Endothelial cell of umbilical vein (primary cell): ENCODE data around the gene RAB35. TPM values are rescaled to one million over a fixed set of nuclear protein-coding genes. Genes with fewer than 3 reads are reported as not detected.

Experiments
- BruUV-seq: library from RNA; stranded (reverse); fragments of 400-500 nt; replicated peaks from 2 replicates; lab custom pipeline; 2021; lab: Mats Ljungman, UMichigan
- CTCF ChIA-PET: fragments of 300-600, 350-600 bp; sonication (Branson Sonifier 250); formaldehyde crosslinking; loops from one replicate; lab custom pipeline; 2021; ENCODE audit warnings: antibody characterized with exemption, inconsistent platforms; lab: Charles Lee
- POLR2A ChIA-PET: fragments of 300-600, 350-600 bp; sonication (Branson Sonifier 250); formaldehyde crosslinking; loops from one replicate; lab custom pipeline; 2021; ENCODE audit warnings: antibody characterized with exemption, inconsistent platforms; lab: Charles Lee
- DNase-seq: peaks from one replicate; pipeline ENCODE4 v3.0.0-alpha.2; 2011; ENCODE audit warnings: low read depth, low spot score
- FAIRE-seq: peaks from 2 replicates; lab custom pipeline; 2011; peaks lifted over from hg19 to GRCh38; lab: Jason Lieb, UNC
- H2AFZ ChIP-seq: 2 replicates; pipeline ENCODE4 v1.6.0; 2012; ENCODE audit warnings: low read depth, low read length, control low read depth, inconsistent platforms
- H3K27ac ChIP-seq: 2 replicates; pipeline ENCODE4 v1.5.1; 2011; ENCODE audit warnings: low read depth, mild to moderate bottlenecking, control low read depth, low read length, moderate library complexity; ENCODE audit not compliant: insufficient read depth
- H3K27me3 ChIP-seq, 2 experiments: 2 replicates each; pipeline versions ENCODE4 v1.6.0 to v1.6.1; 2011; ENCODE audit warnings: low read length in 2 of 2, mixed read lengths in 1 of 2; ENCODE audit not compliant: control insufficient read depth in 2 of 2, insufficient read depth in 2 of 2
- H3K36me3 ChIP-seq, 2 experiments: 2 replicates in 1 of 2; 3 replicates in 1 of 2; pipeline ENCODE4 v1.5.1; 2011; ENCODE audit warnings: low read length in 2 of 2, mild to moderate bottlenecking in 1 of 2, moderate library complexity in 1 of 2; ENCODE audit not compliant: control insufficient read depth in 2 of 2, insufficient read depth in 2 of 2; ENCODE audit errors: extremely low read depth in 1 of 2
- H3K4me1 ChIP-seq: 3 replicates; pipeline ENCODE4 v1.5.1; 2011; ENCODE audit warnings: mild to moderate bottlenecking, low read length; ENCODE audit not compliant: control insufficient read depth, insufficient read depth; ENCODE audit errors: extremely low read depth
- H3K4me2 ChIP-seq: 2 replicates; pipeline ENCODE4 v1.6.1; 2011; ENCODE audit warnings: low read length, control low read depth, mixed read lengths; ENCODE audit not compliant: insufficient read depth
- H3K4me3 ChIP-seq, 3 experiments: fragments of 200-600 bp in 1 of 3; sonication (generic), shearing (Covaris generic) in 1 of 3; replicated peaks in 1 of 3; 2 replicates each; pipeline ENCODE4 v1.5.1; 2011 to 2016; ENCODE audit warnings: control low read depth in 3 of 3, low read length in 3 of 3, mild to moderate bottlenecking in 2 of 3, inconsistent platforms in 1 of 3, low read depth in 1 of 3, moderate library complexity in 1 of 3; ENCODE audit not compliant: insufficient read depth in 1 of 3
- H3K79me2 ChIP-seq: 2 replicates; pipeline ENCODE4 v1.6.0; 2012; ENCODE audit warnings: low read length, inconsistent platforms; ENCODE audit not compliant: control insufficient read depth, insufficient read depth
- H3K9ac ChIP-seq: replicated peaks from 2 replicates; pipeline ENCODE3; 2011; ENCODE audit warnings: low read length, control low read depth; ENCODE audit not compliant: insufficient read depth; ENCODE audit errors: extremely low read depth
- H3K9me1 ChIP-seq: replicated peaks from 3 replicates; pipeline ENCODE4 v1.6.0; 2011; ENCODE audit warnings: mild to moderate bottlenecking, low read length; ENCODE audit not compliant: control insufficient read depth, insufficient read depth; ENCODE audit errors: extremely low read depth
- H3K9me3 ChIP-seq: replicated peaks from 2 replicates; pipeline ENCODE4 v1.5.1; 2012; ENCODE audit warnings: low read length, inconsistent platforms; ENCODE audit not compliant: control insufficient read depth, insufficient read depth
- H4K20me1 ChIP-seq: replicated peaks from 2 replicates; pipeline ENCODE3; 2011; ENCODE audit warnings: mild to moderate bottlenecking, low read length; ENCODE audit not compliant: control insufficient read depth, insufficient read depth; ENCODE audit errors: extremely low read depth
- CTCF ChIP-seq, 2 donors: IDR thresholded peaks; 1 replicate in 1 of 2; 2 replicates in 1 of 2; pipeline ENCODE4 v1.5.1; 2011; ENCODE audit warnings: low read length in 2 of 2, mild to moderate bottlenecking in 2 of 2, moderate library complexity in 2 of 2, control low read depth in 1 of 2, inconsistent platforms in 1 of 2, low read depth in 1 of 2; ENCODE audit not compliant: insufficient read depth in 1 of 2; ENCODE audit errors: extremely low read depth in 1 of 2
- EZH2 ChIP-seq: IDR thresholded peaks from 2 replicates; pipeline ENCODE4 v1.6.1; 2012; ENCODE audit warnings: borderline replicate concordance, low read depth, mild to moderate bottlenecking, moderate library complexity, low read length, inconsistent platforms; ENCODE audit not compliant: severe bottlenecking
- FOS ChIP-seq: IDR thresholded peaks from 2 replicates; pipeline ENCODE4 v1.6.1; 2011; ENCODE audit warnings: mild to moderate bottlenecking, low read length, moderate library complexity, borderline replicate concordance; ENCODE audit not compliant: insufficient read depth
- GATA2 ChIP-seq: IDR thresholded peaks from 2 replicates; pipeline ENCODE4 v1.7.0; 2011; ENCODE audit warnings: low read depth, mild to moderate bottlenecking, moderate library complexity, mixed read lengths, low read length; ENCODE audit not compliant: insufficient read length, insufficient read depth
- JUN ChIP-seq: IDR thresholded peaks from 2 replicates; pipeline ENCODE4 v1.6.1; 2011; ENCODE audit warnings: borderline replicate concordance, low read depth; ENCODE audit not compliant: insufficient read length, insufficient read depth
- MAX ChIP-seq: IDR thresholded peaks from 2 replicates; pipeline ENCODE4 v1.6.1; 2011; ENCODE audit not compliant: insufficient read depth, insufficient read length
- MYC ChIP-seq: IDR thresholded peaks from one replicate; pipeline ENCODE4 v1.6.1; 2011; ENCODE audit warnings: mild to moderate bottlenecking, low read depth, low read length
- POLR2A ChIP-seq: IDR thresholded peaks from 2 replicates; pipeline ENCODE4 v1.6.1; 2012; ENCODE audit warnings: low read depth, mild to moderate bottlenecking, control low read depth, low read length
- POLR2AphosphoS5 ChIP-seq: IDR thresholded peaks from 2 replicates; pipeline ENCODE4 v1.6.1; 2012; ENCODE audit warnings: low read depth, mild to moderate bottlenecking, control low read depth, low read length, moderate library complexity; ENCODE audit not compliant: insufficient read depth
- dilution Hi-C: fragments of 300-500 bp; cut with MboI; formaldehyde crosslinking; loops from one replicate; pipeline ENCODE4 v1.15.0; 2019; ENCODE audit warnings: low sequenced_read_pairs; ENCODE audit not compliant: extremely low pct_ligation_motif_present
- intact Hi-C: fragments of 100-400 bp; cut with micrococcal nuclease; formaldehyde crosslinking; loops from one replicate; pipeline ENCODE4 v1.10.0; 2022
- polyA plus RNA-seq, 4 experiments: library from polyadenylated mRNA; depleted of rRNA in 3 of 4; stranded (reverse) in 3 of 4; unstranded in 1 of 4; fragments of >200 nt; gene quantifications; 2 replicates each; pipeline versions ENCODE4 v1.2.1 to v1.2.3, GENCODE V29; 2011 to 2012; ENCODE audit warnings: missing spikeins in 1 of 4
- total RNA-seq: library from RNA; stranded (reverse); gene quantifications from 2 replicates; pipeline ENCODE4 v1.2.3, GENCODE V29; 2021

The RAB35 gene
- total and polyA plus RNA-seq, 2 donors (not counting 3 experiments of a cell fraction or from before 2014, with no cell fraction given) = 70.5 to 80.3 TPM

- Histone ChIP-seq H3K4me3 (no peak overlapping the region), H3K4me2 (no peak overlapping the region), H3K9me1 (no peaks in the 10 kb centered on the region), H2AFZ (no peak overlapping the region), H3K9me3 (no peaks in the 10 kb centered on the region), H3K27me3 (no peaks in the 10 kb centered on the region), H3K4me1 (no peaks in the 10 kb centered on the region), H4K20me1 (no peaks in the 10 kb centered on the region), H3K36me3 (peaks cover 5 to 31% of the 10 kb centered on the region in 2 experiments), H3K79me2 (peaks cover 9% of the 10 kb centered on the region), H3K9ac (no peak overlapping the region), H3K27ac (no peak overlapping the region)
- no peak for TF ChIP-seq MAX
- no peak for TF ChIP-seq POLR2A
- no peak for TF ChIP-seq EZH2
- ChIA-PET CTCF (no interaction called here), POLR2A (no interaction called here)
- DNase-seq (no peak), FAIRE-seq (no peak)
- BruUV-seq = no TSS peak
- dilution Hi-C loops = no loop called here
- intact Hi-C loops = no loop called here
Observed at GRCh38 chr12:120095331-120095730, 21.2 kb downstream of the RAB35 start.

- H2AFZ ChIP-seq = no peak overlapping the region
- BruUV-seq = no TSS peak
- dilution Hi-C loops (no loop called here), intact Hi-C loops (no loop called here)
- H3K4me1 ChIP-seq = no peaks in the 10 kb centered on the region
- H3K27ac ChIP-seq = no peak overlapping the region
- H3K9me1 ChIP-seq = no peaks in the 10 kb centered on the region
- H3K27me3 ChIP-seq = no peaks in the 10 kb centered on the region
- TF ChIP-seq MAX (no peak), EZH2 (no peak), GATA2 (no peak), POLR2A (no peak), JUN (no peak), MYC (no peak), CTCF (IDR thresholded peaks at IDR 0.05; ENCODE audit: extremely low read depth in 1 of 2, insufficient read depth in 1 of 2, low read depth in 1 of 2, low read length in 2 of 2) (no peak), FOS (no peak), POLR2AphosphoS5 (no peak)
- DNase-seq = no peak
- no peak overlapping the region for H3K9ac ChIP-seq
- H3K4me3 ChIP-seq = no peak overlapping the region
- CTCF ChIA-PET = no interaction called here
- peaks cover 5 to 30% of the 10 kb centered on the region in 2 experiments for H3K36me3 ChIP-seq
- FAIRE-seq = no peak
- POLR2A ChIA-PET = no interaction called here
- H3K9me3 ChIP-seq = no peaks in the 10 kb centered on the region
- H3K4me2 ChIP-seq = no peak overlapping the region
- peaks cover 2% of the 10 kb centered on the region for H3K79me2 ChIP-seq
- no peaks in the 10 kb centered on the region for H4K20me1 ChIP-seq
Observed at GRCh38 chr12:120094485-120094884, 22.1 kb downstream of the RAB35 start.
